HG03439 (cell line): ENCODE data around the gene ME3.
A peak's percentile ranks its signal among the peaks of the same experiment; 100 is the strongest.

Source experiments
- ATAC-seq: cut with Tn5 transposase; IDR thresholded peaks from one replicate; pipeline ENCODE4 v1.9.1; 2021; ENCODE audit warnings: mild to moderate bottlenecking, moderate library complexity; ENCODE audit not compliant: unreplicated experiment

The ME3 gene

GRCh38 chr11:86519064-86519911 lies 153.1 kb downstream of the ME3 start:
- ATAC-seq: no peak

- no peak for ATAC-seq
These were observed 154.2 kb downstream of the ME3 start for GRCh38 chr11:86518211-86518610.

- ATAC-seq: no peak
These were observed 154.9 kb downstream of the ME3 start for GRCh38 chr11:86517557-86517956.

GRCh38 chr11:86515297-86516094 lies 156.9 kb downstream of the ME3 start:
- no peak for ATAC-seq

- ATAC-seq: no peak
These were observed 158.0 kb downstream of the ME3 start for GRCh38 chr11:86514453-86514852.

GRCh38 chr11:86513746-86514373 lies 158.6 kb downstream of the ME3 start:
- no peak for ATAC-seq

GRCh38 chr11:86513138-86513537 lies 159.3 kb downstream of the ME3 start:
- no peak for ATAC-seq

GRCh38 chr11:86511086-86511551 lies 161.3 kb downstream of the ME3 start:
- ATAC-seq: peak; percentile 62

- no peak for ATAC-seq
These were observed 161.7 kb downstream of the ME3 start for GRCh38 chr11:86510674-86511073.

- ATAC-seq: no peak
These were observed 162.3 kb downstream of the ME3 start for GRCh38 chr11:86510097-86510496.

GRCh38 chr11:86509588-86509974 lies 162.8 kb downstream of the ME3 start:
- ATAC-seq: no peak

- ATAC-seq: no peak
These were observed 163.5 kb downstream of the ME3 start for GRCh38 chr11:86508604-86509587.

- ATAC-seq: no peak
These were observed 165.1 kb downstream of the ME3 start for GRCh38 chr11:86507249-86507845.

- no peak for ATAC-seq
These were observed 166.2 kb downstream of the ME3 start for GRCh38 chr11:86506235-86506634.

- no peak for ATAC-seq
These were observed 169.3 kb downstream of the ME3 start for GRCh38 chr11:86503131-86503530.

GRCh38 chr11:86502137-86502642 lies 170.2 kb downstream of the ME3 start:
- ATAC-seq: no peak

GRCh38 chr11:86500500-86501140 lies 171.8 kb downstream of the ME3 start:
- no peak for ATAC-seq

- ATAC-seq: no peak
These were observed 172.7 kb downstream of the ME3 start for GRCh38 chr11:86499723-86500129.

- no peak for ATAC-seq
These were observed 174.6 kb downstream of the ME3 start for GRCh38 chr11:86497836-86498235.
